Muscle of arm (tissue), 12 donors: ENCODE results near the gene APOC4. TPM values are rescaled to one million over a fixed set of nuclear protein-coding genes. Genes with fewer than 3 reads are reported as not detected.

Experiments
- DNase-seq: peaks from one replicate; pipeline ENCODE4 v3.0.0-alpha.2; 2013
- polyA plus RNA-seq, 12 donors: library from polyadenylated mRNA; unstranded; fragments of 120-200 nt; gene quantifications; one replicate each; pipeline ENCODE4 v1.2.1, GENCODE V29; 2013; ENCODE audit not compliant: insufficient read length in 12 of 12

APOC4 gene
- polyA plus RNA-seq, 12 donors = 0.40 to 0.41 TPM; not detected in 10

DNA sequence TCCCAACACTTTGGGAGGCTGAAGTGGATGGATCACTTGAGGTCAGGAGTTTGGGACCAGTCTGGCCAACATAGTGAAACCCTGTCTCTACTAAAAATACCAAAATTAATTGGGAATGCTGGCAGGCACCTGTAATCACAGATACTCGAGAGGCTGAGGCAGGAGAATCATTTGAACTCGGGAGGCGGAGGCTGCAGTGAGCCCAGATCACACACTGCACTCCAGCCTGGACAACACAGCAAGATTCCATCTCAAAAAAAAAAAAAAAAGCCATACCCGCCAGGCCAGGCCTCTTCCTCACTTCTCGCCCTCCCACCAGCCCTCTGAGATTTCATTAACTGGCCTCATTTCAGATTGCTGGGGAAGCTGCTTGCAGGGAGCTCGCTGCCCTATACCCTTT is 51.5 kb downstream of the APOC4 start:
- DNase-seq = no peak

DNA sequence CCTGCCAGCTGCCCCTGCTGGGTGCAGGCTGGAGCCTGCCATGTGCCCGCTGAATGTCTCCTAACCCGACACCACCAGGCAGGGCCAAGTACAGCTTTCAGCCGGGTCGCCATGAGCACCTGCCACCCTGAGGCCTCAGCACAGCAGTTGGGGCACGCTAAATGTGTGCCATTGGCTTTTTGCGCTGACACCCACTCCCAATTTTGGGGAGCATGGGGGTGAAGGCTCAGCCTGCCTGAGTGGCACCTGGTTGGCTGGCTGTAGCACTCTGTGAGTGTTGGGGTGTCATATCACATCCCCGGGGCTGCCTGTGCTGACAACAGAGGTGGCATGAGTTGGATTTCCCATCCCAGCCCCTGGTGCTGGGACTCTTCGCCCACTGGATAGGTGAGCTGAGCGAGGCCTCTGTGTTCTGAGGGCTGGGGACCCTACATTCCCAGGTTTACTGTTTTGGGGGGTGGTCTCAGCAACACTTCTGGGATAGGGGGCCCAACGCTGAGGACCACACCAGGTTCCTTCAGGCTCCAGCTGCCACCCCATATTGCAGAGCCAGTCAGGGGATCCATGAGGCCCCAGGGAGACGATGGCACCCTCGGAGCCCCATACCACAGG is 52.0 kb downstream of the APOC4 start:
- DNase-seq = no peak

Other genes with a start within 250 kb of the APOC4 start
- gene CEACAM16, start 243.1 kb upstream of the APOC4 start, polyA plus RNA-seq = under 1 TPM in 9 of 12 donors, not detected in 3; 0.26 to 0.89 (median 0.53) TPM
- gene BCL3, start 193.5 kb upstream of the APOC4 start, polyA plus RNA-seq = 10 to 100 TPM in 5 of 12 donors, 1 to 10 TPM in 6, not detected in 1; 8.4 to 25.4 (median 9.6) TPM
- gene CBLC, start 164.3 kb upstream of the APOC4 start, polyA plus RNA-seq = 1 to 10 TPM in 3 of 12 donors, under 1 TPM in 4, not detected in 5; 0.11 to 9.9 (median 0.18) TPM
- gene BCAM, start 133.1 kb upstream of the APOC4 start, polyA plus RNA-seq = 100 to 1,000 TPM in 11 of 12 donors, not detected in 1; 113 to 274 (median 169) TPM
- gene NECTIN2, start 95.9 kb upstream of the APOC4 start, polyA plus RNA-seq = 10 to 100 TPM in 11 of 12 donors, not detected in 1; 32.7 to 96.2 (median 44.5) TPM
- gene TOMM40, start 51.0 kb upstream of the APOC4 start, polyA plus RNA-seq = 10 to 100 TPM in 11 of 12 donors, not detected in 1; 24.1 to 49.4 (median 30.2) TPM
- gene APOE, start 36.4 kb upstream of the APOC4 start, polyA plus RNA-seq = 10 to 100 TPM in 11 of 12 donors, not detected in 1; 20.6 to 69.6 (median 36.6) TPM
- 10 to 100 TPM in 10 of 12 donors, 1 to 10 TPM in 1, not detected in 1; 7.9 to 62.6 (median 15.9) TPM for gene APOC1, start 27.6 kb upstream of the APOC4 start, polyA plus RNA-seq
- gene APOC2, start 3.8 kb downstream of the APOC4 start, polyA plus RNA-seq = 1 to 10 TPM in 3 of 12 donors, under 1 TPM in 5, not detected in 4; 0.30 to 6.5 (median 0.72) TPM
- 10 to 100 TPM in 11 of 12 donors, not detected in 1; 44.9 to 93.6 (median 54.1) TPM for gene CLPTM1, start 13.1 kb downstream of the APOC4 start, polyA plus RNA-seq
- 10 to 100 TPM in 1 of 12 donors, 1 to 10 TPM in 10, not detected in 1; 2.7 to 11.7 (median 4.6) TPM for gene RELB, start 59.2 kb downstream of the APOC4 start, polyA plus RNA-seq
- 10 to 100 TPM in 11 of 12 donors, not detected in 1; 35.7 to 78.3 (median 40.6) TPM for gene CLASRP, start 96.8 kb downstream of the APOC4 start, polyA plus RNA-seq
- gene ZNF296, start 134.2 kb downstream of the APOC4 start, polyA plus RNA-seq = 1 to 10 TPM in 3 of 12 donors, under 1 TPM in 7, not detected in 2; 0.25 to 2.2 (median 0.54) TPM
- gene GEMIN7, start 137.0 kb downstream of the APOC4 start, polyA plus RNA-seq = 10 to 100 TPM in 11 of 12 donors, not detected in 1; 14.0 to 26.1 (median 22.3) TPM
- gene PPP1R37, start 150.9 kb downstream of the APOC4 start, polyA plus RNA-seq = 10 to 100 TPM in 11 of 12 donors, not detected in 1; 15.0 to 43.3 (median 20.3) TPM
- gene NKPD1, start 218.7 kb downstream of the APOC4 start, polyA plus RNA-seq = 1 to 10 TPM in 1 of 12 donors, under 1 TPM in 8, not detected in 3; 0.07 to 1.1 (median 0.12) TPM
- gene TRAPPC6A, start 236.0 kb downstream of the APOC4 start, polyA plus RNA-seq = 10 to 100 TPM in 11 of 12 donors, not detected in 1; 15.1 to 89.5 (median 19.8) TPM
- gene BLOC1S3, start 236.5 kb downstream of the APOC4 start, polyA plus RNA-seq = 1 to 10 TPM in 11 of 12 donors, not detected in 1; 5.2 to 9.1 (median 6.8) TPM